ENCODE measurements around the gene ROMO1. TPM values are rescaled to one million over a fixed set of nuclear protein-coding genes. Genes with fewer than 3 reads are reported as not detected.

The ROMO1 gene
- total and polyA plus RNA-seq, 2 experiments from 2014 or later: 205 to 743 TPM

- DNase-seq (ENCODE audit: low read depth in 1 of 2, low spot score in 1 of 2): no peak
- no peak for TF ChIP-seq CTCF (IDR thresholded peaks at IDR 0.05; ENCODE audit: low read depth, low read length)
- Histone ChIP-seq H3K4me3 (no peak overlapping the region), H3K9me3 (ENCODE audit: low read depth) (no peaks in the 10 kb centered on the region), H3K36me3 (peaks cover 30% of the 10 kb centered on the region), H3K4me1 (ENCODE audit: low read depth) (peaks cover 4% of the 10 kb centered on the region), H3K27me3 (no peaks in the 10 kb centered on the region), H3K27ac (no peak overlapping the region)
Observed at GRCh38 chr20:35653893-35654292, 45.3 kb upstream of the ROMO1 start.

GRCh38 chr20:35654415-35654814 lies 44.8 kb upstream of the ROMO1 start:
- no peak for DNase-seq (ENCODE audit: low read depth in 1 of 2, low spot score in 1 of 2)
- peaks cover 30% of the 10 kb centered on the region for H3K36me3 ChIP-seq

GRCh38 chr20:35657271-35657670 lies 41.9 kb upstream of the ROMO1 start:
- Histone ChIP-seq H3K27me3 (no peaks in the 10 kb centered on the region), H3K4me3 (no peak overlapping the region), H3K27ac (no peak overlapping the region), H3K36me3 (peaks cover 22% of the 10 kb centered on the region), H3K4me1 (ENCODE audit: low read depth) (peaks cover 22% of the 10 kb centered on the region), H3K9me3 (ENCODE audit: low read depth) (no peaks in the 10 kb centered on the region)
- no peak for DNase-seq (ENCODE audit: low read depth in 1 of 2, low spot score in 1 of 2)
- no peak for TF ChIP-seq CTCF (IDR thresholded peaks at IDR 0.05; ENCODE audit: low read depth, low read length)

More at GRCh38 chr20:35654415-35654814, 44.8 kb upstream of the ROMO1 start:
- Histone ChIP-seq H3K4me3 (no peak overlapping the region), H3K9me3 (ENCODE audit: low read depth) (no peaks in the 10 kb centered on the region), H3K27ac (no peak overlapping the region), H3K27me3 (no peaks in the 10 kb centered on the region), H3K4me1 (ENCODE audit: low read depth) (peaks cover 8% of the 10 kb centered on the region)
- TF ChIP-seq CTCF (IDR thresholded peaks at IDR 0.05; ENCODE audit: low read depth, low read length): no peak

GRCh38 chr20:35660122-35660937 lies 38.9 kb upstream of the ROMO1 start:
- no peaks in the 10 kb centered on the region for H3K36me3 ChIP-seq
- no peak overlapping the region for H3K4me3 ChIP-seq
- H3K27me3 ChIP-seq: no peaks in the 10 kb centered on the region
- no peaks in the 10 kb centered on the region for H3K9me3 ChIP-seq (ENCODE audit: low read depth)
- H3K27ac ChIP-seq: no peak overlapping the region
- peaks cover 30% of the 10 kb centered on the region for H3K4me1 ChIP-seq (ENCODE audit: low read depth)
- no peak for DNase-seq (ENCODE audit: low read depth in 1 of 2, low spot score in 1 of 2)
- TF ChIP-seq CTCF (IDR thresholded peaks at IDR 0.05; ENCODE audit: low read depth, low read length): no peak

GRCh38 chr20:35661053-35661452 lies 38.2 kb upstream of the ROMO1 start:
- DNase-seq (ENCODE audit: low read depth in 1 of 2, low spot score in 1 of 2): no peak
- TF ChIP-seq CTCF (IDR thresholded peaks at IDR 0.05; ENCODE audit: low read depth, low read length): no peak
- Histone ChIP-seq H3K27ac (no peak overlapping the region), H3K4me3 (no peak overlapping the region), H3K9me3 (ENCODE audit: low read depth) (no peaks in the 10 kb centered on the region), H3K27me3 (no peaks in the 10 kb centered on the region), H3K36me3 (no peaks in the 10 kb centered on the region), H3K4me1 (ENCODE audit: low read depth) (peaks cover 30% of the 10 kb centered on the region)
